Measurements from ENCODE around the gene DPH3.

Gene DPH3

DNA sequence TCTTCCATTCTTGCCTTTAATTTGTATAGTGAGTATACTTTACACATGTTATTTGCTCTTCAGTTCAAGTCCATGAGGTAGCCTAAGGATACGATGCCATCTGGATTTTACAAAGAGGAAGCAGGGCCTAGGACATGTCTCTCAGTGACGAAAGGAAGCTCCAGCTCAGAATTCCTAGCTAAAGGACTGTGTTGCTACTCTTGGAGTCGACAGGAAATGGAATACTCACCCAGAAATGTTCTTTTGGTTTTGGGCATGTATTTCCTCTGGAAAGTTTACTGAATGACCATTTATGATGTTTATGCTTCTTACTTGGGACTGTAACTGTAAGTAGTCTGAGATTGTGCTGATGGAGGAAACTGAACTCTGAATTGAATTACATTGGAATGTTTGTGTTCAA, 12.7 kb upstream of the DPH3 start:
- H3K9ac ChIP-seq (ENCODE audit: low read depth in 1 of 2, low read length in 2 of 2): no peak overlapping the region
- peaks cover 14 to 22% of the 10 kb centered on the region in 2 donors for H3K36me3 ChIP-seq (ENCODE audit: control insufficient read depth in 2 of 2, insufficient read depth in 2 of 2, low read length in 2 of 2)
- H3K27me3 ChIP-seq (ENCODE audit: control insufficient read depth in 2 of 2, insufficient read depth in 2 of 2, low read length in 2 of 2): no peaks in the 10 kb centered on the region
- no peak overlapping the region for H3K27ac ChIP-seq (ENCODE audit: low read depth in 2 of 2, low read length in 2 of 2)
- no peaks in the 10 kb centered on the region for H3K4me1 ChIP-seq (ENCODE audit: control insufficient read depth in 2 of 2, insufficient read depth in 2 of 2, low read length in 2 of 2)
- H3K4me3 ChIP-seq (ENCODE audit: low read length in 2 of 2): no peak overlapping the region
- H3K9me3 ChIP-seq (ENCODE audit: control insufficient read depth in 2 of 2, low read length in 2 of 2): no peaks in the 10 kb centered on the region

DNA sequence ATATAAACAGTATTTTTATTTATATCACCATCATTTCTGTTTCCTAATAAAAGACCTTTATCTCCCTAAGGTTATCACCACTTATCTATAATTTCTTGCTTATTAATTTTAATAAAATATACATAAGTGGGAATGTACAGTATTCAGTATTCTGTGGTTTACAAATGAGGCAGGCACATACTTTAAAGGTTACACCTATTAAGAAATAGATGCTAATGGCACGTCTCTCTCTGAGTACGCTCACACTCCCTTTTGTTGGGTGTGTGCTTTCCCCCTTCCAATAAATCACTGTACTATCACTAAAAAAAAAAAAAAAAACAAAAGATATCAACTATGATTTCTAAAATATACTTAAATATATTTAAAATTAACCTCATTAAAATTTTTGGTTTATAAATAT, 9.1 kb upstream of the DPH3 start:
- no peak overlapping the region for H3K4me3 ChIP-seq (ENCODE audit: low read length in 2 of 2)
- H3K9me3 ChIP-seq (ENCODE audit: control insufficient read depth in 2 of 2, low read length in 2 of 2): no peaks in the 10 kb centered on the region
- no peak overlapping the region for H3K27ac ChIP-seq (ENCODE audit: low read depth in 2 of 2, low read length in 2 of 2)
- peaks cover 22 to 48% of the 10 kb centered on the region in 2 donors for H3K36me3 ChIP-seq (ENCODE audit: control insufficient read depth in 2 of 2, insufficient read depth in 2 of 2, low read length in 2 of 2)
- no peak overlapping the region for H3K9ac ChIP-seq (ENCODE audit: low read depth in 1 of 2, low read length in 2 of 2)
- H3K4me1 ChIP-seq (ENCODE audit: control insufficient read depth in 2 of 2, insufficient read depth in 2 of 2, low read length in 2 of 2): no peaks in the 10 kb centered on the region
- H3K27me3 ChIP-seq (ENCODE audit: control insufficient read depth in 2 of 2, insufficient read depth in 2 of 2, low read length in 2 of 2): no peaks in the 10 kb centered on the region

- no peaks in the 10 kb centered on the region for H3K27me3 ChIP-seq (ENCODE audit: control insufficient read depth in 2 of 2, insufficient read depth in 2 of 2, low read length in 2 of 2)
- H3K36me3 ChIP-seq (ENCODE audit: control insufficient read depth in 2 of 2, insufficient read depth in 2 of 2, low read length in 2 of 2): peaks cover 14 to 46% of the 10 kb centered on the region in 2 donors
- H3K9ac ChIP-seq (ENCODE audit: low read depth in 1 of 2, low read length in 2 of 2): no peak overlapping the region
- no peak overlapping the region for H3K27ac ChIP-seq (ENCODE audit: low read depth in 2 of 2, low read length in 2 of 2)
- peaks cover 0 to under 1% of the 10 kb centered on the region in 2 donors for H3K4me1 ChIP-seq (ENCODE audit: control insufficient read depth in 2 of 2, insufficient read depth in 2 of 2, low read length in 2 of 2)
- no peaks in the 10 kb centered on the region for H3K9me3 ChIP-seq (ENCODE audit: control insufficient read depth in 2 of 2, low read length in 2 of 2)
- H3K4me3 ChIP-seq (ENCODE audit: low read length in 2 of 2): no peak overlapping the region
Measured at GRCh38 chr3:16272588-16272987, 7.8 kb upstream of the DPH3 start.

- H3K9me3 ChIP-seq (ENCODE audit: control insufficient read depth in 2 of 2, low read length in 2 of 2): no peaks in the 10 kb centered on the region
- no peak overlapping the region for H3K9ac ChIP-seq (ENCODE audit: low read depth in 1 of 2, low read length in 2 of 2)
- no peaks in the 10 kb centered on the region for H3K27me3 ChIP-seq (ENCODE audit: control insufficient read depth in 2 of 2, insufficient read depth in 2 of 2, low read length in 2 of 2)
- no peak overlapping the region for H3K4me3 ChIP-seq (ENCODE audit: low read length in 2 of 2)
- H3K4me1 ChIP-seq (ENCODE audit: control insufficient read depth in 2 of 2, insufficient read depth in 2 of 2, low read length in 2 of 2): peaks cover 9 to 15% of the 10 kb centered on the region in 2 donors
- H3K36me3 ChIP-seq (ENCODE audit: control insufficient read depth in 2 of 2, insufficient read depth in 2 of 2, low read length in 2 of 2): peaks cover 14 to 40% of the 10 kb centered on the region in 2 donors
- H3K27ac ChIP-seq (ENCODE audit: low read depth in 2 of 2, low read length in 2 of 2): no peak overlapping the region
Measured at GRCh38 chr3:16270855-16271254, 6.1 kb upstream of the DPH3 start.

DNA sequence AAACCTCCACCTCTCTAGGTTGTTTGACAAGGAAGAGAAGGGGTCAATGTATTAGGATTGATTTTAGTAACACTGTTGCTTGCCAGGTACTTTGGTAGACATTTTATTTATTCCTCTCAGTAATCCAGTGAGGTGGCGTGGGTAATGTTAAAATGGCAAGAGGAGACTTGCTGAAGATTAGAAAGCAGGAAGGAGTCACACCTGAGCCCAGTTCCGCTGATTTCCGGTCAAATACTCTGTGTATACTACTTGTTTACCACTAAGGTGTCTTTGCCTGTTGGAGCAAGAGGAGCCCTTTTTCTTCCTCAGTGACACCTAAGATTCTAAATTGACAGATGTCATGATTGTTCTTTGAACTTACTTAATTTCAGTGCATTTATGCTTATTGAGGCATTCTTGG, 2.0 kb upstream of the DPH3 start:
- Histone ChIP-seq H3K4me1 (ENCODE audit: control insufficient read depth in 2 of 2, insufficient read depth in 2 of 2, low read length in 2 of 2) (peaks cover 17 to 22% of the 10 kb centered on the region in 2 donors), H3K36me3 (ENCODE audit: control insufficient read depth in 2 of 2, insufficient read depth in 2 of 2, low read length in 2 of 2) (peaks cover 9 to 23% of the 10 kb centered on the region in 2 donors), H3K27ac (ENCODE audit: low read depth in 2 of 2, low read length in 2 of 2) (peak overlapping the region; percentile 4 to 30), H3K4me3 (ENCODE audit: low read length in 2 of 2) (peak overlapping the region; percentile 12 to 98), H3K27me3 (ENCODE audit: control insufficient read depth in 2 of 2, insufficient read depth in 2 of 2, low read length in 2 of 2) (no peaks in the 10 kb centered on the region), H3K9me3 (ENCODE audit: control insufficient read depth in 2 of 2, low read length in 2 of 2) (no peaks in the 10 kb centered on the region), H3K9ac (ENCODE audit: low read depth in 1 of 2, low read length in 2 of 2) (peak overlapping the region in 1 of 2 donors; percentile 31)

GRCh38 chr3:16265455-16265786, 678 bp upstream of the DPH3 start:
- peak overlapping the region; percentile 90 to 98 for H3K4me3 ChIP-seq (ENCODE audit: low read length in 2 of 2)

DNA sequence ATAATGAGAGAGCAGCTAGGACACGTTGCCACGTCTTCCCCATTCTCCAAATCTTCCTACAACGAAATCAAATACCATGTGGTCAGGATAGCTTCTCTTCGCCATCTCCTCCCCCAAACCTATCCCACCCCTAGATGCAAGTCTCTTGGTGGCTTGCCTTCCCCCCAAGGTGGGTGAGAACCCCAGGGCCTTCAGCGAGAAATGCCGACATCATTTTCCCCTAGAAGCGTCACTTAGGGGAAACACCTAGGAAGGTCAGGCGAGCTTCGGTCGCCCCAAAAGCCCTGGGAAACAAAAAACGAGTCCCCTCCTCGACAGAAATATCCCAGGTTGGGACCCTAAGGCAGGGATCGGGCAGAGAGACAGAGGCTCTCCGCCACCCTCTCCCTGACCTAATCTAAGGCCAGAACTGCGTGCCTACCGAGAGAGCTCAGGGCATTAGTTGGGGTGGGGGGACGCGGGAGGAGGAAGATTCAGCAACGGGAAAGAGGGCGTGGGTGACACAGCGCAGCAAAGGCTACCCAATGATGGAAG, 502 bp downstream of the DPH3 start:
- Histone ChIP-seq H3K27me3 (ENCODE audit: control insufficient read depth in 2 of 2, insufficient read depth in 2 of 2, low read length in 2 of 2) (no peaks in the 10 kb centered on the region), H3K36me3 (ENCODE audit: control insufficient read depth in 2 of 2, insufficient read depth in 2 of 2, low read length in 2 of 2) (peaks cover 4 to 8% of the 10 kb centered on the region in 2 donors), H3K9me3 (ENCODE audit: control insufficient read depth in 2 of 2, low read length in 2 of 2) (no peaks in the 10 kb centered on the region), H3K27ac (ENCODE audit: low read depth in 2 of 2, low read length in 2 of 2) (peak overlapping the region; percentile 91 to 94), H3K4me3 (ENCODE audit: low read length in 2 of 2) (peak overlapping the region; percentile 90 to 98), H3K9ac (ENCODE audit: low read depth in 1 of 2, low read length in 2 of 2) (peak overlapping the region; percentile 78 to 79), H3K4me1 (ENCODE audit: control insufficient read depth in 2 of 2, insufficient read depth in 2 of 2, low read length in 2 of 2) (peaks cover 17 to 22% of the 10 kb centered on the region in 2 donors)

More at GRCh38 chr3:16265455-16265786, 678 bp upstream of the DPH3 start:
- H3K4me1 ChIP-seq (ENCODE audit: control insufficient read depth in 2 of 2, insufficient read depth in 2 of 2, low read length in 2 of 2): peaks cover 17 to 22% of the 10 kb centered on the region in 2 donors
- H3K9me3 ChIP-seq (ENCODE audit: control insufficient read depth in 2 of 2, low read length in 2 of 2): no peaks in the 10 kb centered on the region
- peak overlapping the region; percentile 91 to 94 for H3K27ac ChIP-seq (ENCODE audit: low read depth in 2 of 2, low read length in 2 of 2)
- peak overlapping the region; percentile 88 to 96 for H3K9ac ChIP-seq (ENCODE audit: low read depth in 1 of 2, low read length in 2 of 2)
- no peaks in the 10 kb centered on the region for H3K27me3 ChIP-seq (ENCODE audit: control insufficient read depth in 2 of 2, insufficient read depth in 2 of 2, low read length in 2 of 2)
- peaks cover 0 to 12% of the 10 kb centered on the region in 2 donors for H3K36me3 ChIP-seq (ENCODE audit: control insufficient read depth in 2 of 2, insufficient read depth in 2 of 2, low read length in 2 of 2)

GRCh38 chr3:16262174-16262573, 2.6 kb downstream of the DPH3 start:
- H3K9me3 ChIP-seq (ENCODE audit: control insufficient read depth in 2 of 2, low read length in 2 of 2): no peaks in the 10 kb centered on the region
- H3K4me1 ChIP-seq (ENCODE audit: control insufficient read depth in 2 of 2, insufficient read depth in 2 of 2, low read length in 2 of 2): peaks cover 17 to 18% of the 10 kb centered on the region in 2 donors
- no peak overlapping the region for H3K27ac ChIP-seq (ENCODE audit: low read depth in 2 of 2, low read length in 2 of 2)

GRCh38 chr3:16260046-16260445, 4.7 kb downstream of the DPH3 start:
- peaks cover 10 to 11% of the 10 kb centered on the region in 2 donors for H3K36me3 ChIP-seq (ENCODE audit: control insufficient read depth in 2 of 2, insufficient read depth in 2 of 2, low read length in 2 of 2)
- H3K9me3 ChIP-seq (ENCODE audit: control insufficient read depth in 2 of 2, low read length in 2 of 2): no peaks in the 10 kb centered on the region
- no peak overlapping the region for H3K4me3 ChIP-seq (ENCODE audit: low read length in 2 of 2)
- H3K4me1 ChIP-seq (ENCODE audit: control insufficient read depth in 2 of 2, insufficient read depth in 2 of 2, low read length in 2 of 2): peaks cover 5 to 6% of the 10 kb centered on the region in 2 donors
- no peak overlapping the region for H3K9ac ChIP-seq (ENCODE audit: low read depth in 1 of 2, low read length in 2 of 2)
- H3K27me3 ChIP-seq (ENCODE audit: control insufficient read depth in 2 of 2, insufficient read depth in 2 of 2, low read length in 2 of 2): no peaks in the 10 kb centered on the region
- H3K27ac ChIP-seq (ENCODE audit: low read depth in 2 of 2, low read length in 2 of 2): no peak overlapping the region

More at GRCh38 chr3:16262174-16262573, 2.6 kb downstream of the DPH3 start:
- Histone ChIP-seq H3K36me3 (ENCODE audit: control insufficient read depth in 2 of 2, insufficient read depth in 2 of 2, low read length in 2 of 2) (peaks cover 10 to 11% of the 10 kb centered on the region in 2 donors), H3K27me3 (ENCODE audit: control insufficient read depth in 2 of 2, insufficient read depth in 2 of 2, low read length in 2 of 2) (no peaks in the 10 kb centered on the region), H3K4me3 (ENCODE audit: low read length in 2 of 2) (no peak overlapping the region), H3K9ac (ENCODE audit: low read depth in 1 of 2, low read length in 2 of 2) (no peak overlapping the region)

DNA sequence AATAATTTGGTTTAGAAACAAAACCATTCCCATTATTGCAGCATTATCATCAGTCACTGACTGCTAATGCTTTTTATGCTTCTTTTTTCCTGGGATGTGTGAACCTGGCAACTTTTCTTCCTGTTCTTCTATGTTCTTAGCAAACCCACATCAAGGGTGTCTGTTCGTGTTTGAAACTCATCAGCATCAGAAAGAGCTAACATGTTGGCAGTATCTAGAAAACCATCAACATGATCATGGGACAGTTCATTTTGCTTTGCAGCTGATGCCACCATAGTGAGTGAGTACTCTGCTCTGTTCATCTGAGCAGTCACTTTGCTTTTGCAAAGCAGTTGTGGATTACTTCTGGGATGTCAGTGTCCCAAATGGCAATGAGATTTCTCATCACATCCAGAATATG, 5.9 kb downstream of the DPH3 start:
- Histone ChIP-seq H3K36me3 (ENCODE audit: control insufficient read depth in 2 of 2, insufficient read depth in 2 of 2, low read length in 2 of 2) (peaks cover 10 to 11% of the 10 kb centered on the region in 2 donors), H3K4me3 (ENCODE audit: low read length in 2 of 2) (no peak overlapping the region), H3K27ac (ENCODE audit: low read depth in 2 of 2, low read length in 2 of 2) (no peak overlapping the region), H3K4me1 (ENCODE audit: control insufficient read depth in 2 of 2, insufficient read depth in 2 of 2, low read length in 2 of 2) (peaks cover under 1% of the 10 kb centered on the region in 2 donors), H3K9ac (ENCODE audit: low read depth in 1 of 2, low read length in 2 of 2) (no peak overlapping the region), H3K9me3 (ENCODE audit: control insufficient read depth in 2 of 2, low read length in 2 of 2) (no peaks in the 10 kb centered on the region), H3K27me3 (ENCODE audit: control insufficient read depth in 2 of 2, insufficient read depth in 2 of 2, low read length in 2 of 2) (no peaks in the 10 kb centered on the region)

Data from mucosa of rectum (tissue), 2 donors.